ENCODE results near the gene SYNDIG1. TPM values are rescaled to one million over a fixed set of nuclear protein-coding genes. Genes with fewer than 3 reads are reported as not detected.

The SYNDIG1 gene
- total and polyA plus RNA-seq, 2 donors (not counting 1 experiment from before 2014, with no cell fraction given) = not detected

DNA sequence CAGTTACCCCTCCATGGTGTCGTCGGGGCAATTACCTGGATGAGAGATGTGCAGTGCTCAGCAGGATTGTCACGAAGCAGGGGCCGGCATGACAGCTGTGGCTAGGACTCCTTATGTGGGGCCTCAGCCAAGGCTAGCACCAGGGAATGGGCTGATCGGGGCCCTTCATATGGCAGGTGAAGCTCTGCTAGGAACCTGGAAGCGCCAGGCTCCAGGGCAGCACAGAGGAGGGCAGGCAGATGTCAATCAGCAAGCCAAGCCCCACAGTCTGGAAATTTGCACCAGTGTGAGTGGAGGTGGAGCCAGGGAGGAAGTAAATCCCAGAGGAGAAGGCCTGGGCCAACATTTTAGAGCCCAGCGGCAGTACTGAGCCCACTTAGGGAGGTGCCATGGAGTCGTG lies 21.2 kb downstream of the SYNDIG1 start:
- Histone ChIP-seq H3K27ac (ENCODE audit: low read length in 2 of 2) (no peak overlapping the region), H4K20me1 (ENCODE audit: control insufficient read depth, insufficient read depth, low read length, poor library complexity, severe bottlenecking) (no peaks in the 10 kb centered on the region), H3K27me3 (replicated peaks in 1 of 4; ENCODE audit: control extremely low read depth in 1 of 4, control insufficient read depth in 3 of 4, insufficient read depth in 4 of 4, low read length in 3 of 4) (no peaks in the 10 kb centered on the region), H3K4me3 (ENCODE audit: control extremely low read depth in 1 of 5, extremely low read depth in 1 of 5, insufficient read depth in 1 of 5, low read depth in 2 of 5, low read length in 4 of 5) (no peak overlapping the region), H2AFZ (ENCODE audit: insufficient read depth, low read depth, low read length, poor library complexity, severe bottlenecking) (no peak overlapping the region), H3K4me2 (replicated peaks; ENCODE audit: low read depth, low read length, poor library complexity, severe bottlenecking) (no peak overlapping the region), H3K36me3 (replicated peaks in 1 of 2; ENCODE audit: control extremely low read depth in 1 of 2, control insufficient read depth in 1 of 2, extremely low read depth in 1 of 2, insufficient read depth in 2 of 2, low read length in 1 of 2) (no peaks in the 10 kb centered on the region), H3K4me1 (ENCODE audit: control insufficient read depth in 2 of 2, insufficient read depth in 2 of 2, low read length in 2 of 2) (no peaks in the 10 kb centered on the region), H3K9me3 (ENCODE audit: control extremely low read depth in 1 of 3, control insufficient read depth in 2 of 3, insufficient read depth in 1 of 3, low read length in 2 of 3) (peaks cover 0 to 4% (median 0%) of the 10 kb centered on the region in 3 donors), H3K9ac (ENCODE audit: low read length) (no peak overlapping the region), H3K79me2 (ENCODE audit: control insufficient read depth, insufficient read depth, low read length) (no peaks in the 10 kb centered on the region)
- TF ChIP-seq, protein P1, sequence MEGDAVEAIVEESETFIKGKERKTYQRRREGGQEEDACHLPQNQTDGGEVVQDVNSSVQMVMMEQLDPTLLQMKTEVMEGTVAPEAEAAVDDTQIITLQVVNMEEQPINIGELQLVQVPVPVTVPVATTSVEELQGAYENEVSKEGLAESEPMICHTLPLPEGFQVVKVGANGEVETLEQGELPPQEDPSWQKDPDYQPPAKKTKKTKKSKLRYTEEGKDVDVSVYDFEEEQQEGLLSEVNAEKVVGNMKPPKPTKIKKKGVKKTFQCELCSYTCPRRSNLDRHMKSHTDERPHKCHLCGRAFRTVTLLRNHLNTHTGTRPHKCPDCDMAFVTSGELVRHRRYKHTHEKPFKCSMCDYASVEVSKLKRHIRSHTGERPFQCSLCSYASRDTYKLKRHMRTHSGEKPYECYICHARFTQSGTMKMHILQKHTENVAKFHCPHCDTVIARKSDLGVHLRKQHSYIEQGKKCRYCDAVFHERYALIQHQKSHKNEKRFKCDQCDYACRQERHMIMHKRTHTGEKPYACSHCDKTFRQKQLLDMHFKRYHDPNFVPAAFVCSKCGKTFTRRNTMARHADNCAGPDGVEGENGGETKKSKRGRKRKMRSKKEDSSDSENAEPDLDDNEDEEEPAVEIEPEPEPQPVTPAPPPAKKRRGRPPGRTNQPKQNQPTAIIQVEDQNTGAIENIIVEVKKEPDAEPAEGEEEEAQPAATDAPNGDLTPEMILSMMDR (IDR thresholded peaks at IDR 0.05) = no peak
- TF ChIP-seq EZH2 (IDR thresholded peaks at IDR 0.05; ENCODE audit: borderline replicate concordance, insufficient read depth, low read depth, low read length, poor library complexity, severe bottlenecking) = no peak
- no peaks in the 10 kb centered on the region for H3K9me3 Mint-ChIP-seq (ENCODE audit: insufficient read depth)
- H3K27ac Mint-ChIP-seq = no peak overlapping the region
- CTCF ChIA-PET = no interaction called here
- intact Hi-C loops (cut with micrococcal nuclease) = no loop called here
- no peak for ATAC-seq (ENCODE audit: low read depth)
- DNase-seq = no peak
- H3K4me3 Mint-ChIP-seq = no peak overlapping the region
- WGBS (ENCODE audit: insufficient coverage) = 87% methylated on average over 8 of the region's 8 CpGs
- no peaks in the 10 kb centered on the region for H3K27me3 Mint-ChIP-seq
- POLR2A ChIA-PET = no interaction called here
- no peaks in the 10 kb centered on the region for H3K4me1 Mint-ChIP-seq

- POLR2A ChIA-PET = no interaction called here
- H3K4me3 Mint-ChIP-seq = no peak overlapping the region
- intact Hi-C loops (cut with micrococcal nuclease) = no loop called here
These were observed 21.8 kb downstream of the SYNDIG1 start for GRCh38 chr20:24491041-24491756.

More at GRCh38 chr20:24491041-24491756, 21.8 kb downstream of the SYNDIG1 start:
- Histone ChIP-seq H3K9ac (ENCODE audit: low read length) (no peak overlapping the region), H3K79me2 (ENCODE audit: control insufficient read depth, insufficient read depth, low read length) (no peaks in the 10 kb centered on the region), H3K4me2 (replicated peaks; ENCODE audit: low read depth, low read length, poor library complexity, severe bottlenecking) (no peak overlapping the region), H3K4me1 (ENCODE audit: control insufficient read depth in 2 of 2, insufficient read depth in 2 of 2, low read length in 2 of 2) (no peaks in the 10 kb centered on the region), H3K36me3 (replicated peaks in 1 of 2; ENCODE audit: control extremely low read depth in 1 of 2, control insufficient read depth in 1 of 2, extremely low read depth in 1 of 2, insufficient read depth in 2 of 2, low read length in 1 of 2) (no peaks in the 10 kb centered on the region), H4K20me1 (ENCODE audit: control insufficient read depth, insufficient read depth, low read length, poor library complexity, severe bottlenecking) (no peaks in the 10 kb centered on the region), H3K27me3 (replicated peaks in 1 of 4; ENCODE audit: control extremely low read depth in 1 of 4, control insufficient read depth in 3 of 4, insufficient read depth in 4 of 4, low read length in 3 of 4) (no peaks in the 10 kb centered on the region), H2AFZ (ENCODE audit: insufficient read depth, low read depth, low read length, poor library complexity, severe bottlenecking) (no peak overlapping the region), H3K4me3 (ENCODE audit: control extremely low read depth in 1 of 5, extremely low read depth in 1 of 5, insufficient read depth in 1 of 5, low read depth in 2 of 5, low read length in 4 of 5) (no peak overlapping the region), H3K27ac (ENCODE audit: low read length in 2 of 2) (no peak overlapping the region), H3K9me3 (ENCODE audit: control extremely low read depth in 1 of 3, control insufficient read depth in 2 of 3, insufficient read depth in 1 of 3, low read length in 2 of 3) (peaks cover 0 to 4% (median 0%) of the 10 kb centered on the region in 3 donors)
- CTCF ChIA-PET = no interaction called here
- WGBS (ENCODE audit: insufficient coverage) = 94% methylated on average over 11 of the region's 14 CpGs
- no peaks in the 10 kb centered on the region for H3K4me1 Mint-ChIP-seq
- H3K9me3 Mint-ChIP-seq (ENCODE audit: insufficient read depth) = no peaks in the 10 kb centered on the region
- H3K27me3 Mint-ChIP-seq = no peaks in the 10 kb centered on the region
- DNase-seq (no peak), ATAC-seq (ENCODE audit: low read depth) (no peak)
- H3K27ac Mint-ChIP-seq = no peak overlapping the region
- TF ChIP-seq EZH2 (IDR thresholded peaks at IDR 0.05; ENCODE audit: borderline replicate concordance, insufficient read depth, low read depth, low read length, poor library complexity, severe bottlenecking) = no peak
- TF ChIP-seq, protein P1 (IDR thresholded peaks at IDR 0.05) = no peak
